ENCODE data around the gene LIX1L. TPM values are rescaled to one million over a fixed set of nuclear protein-coding genes. Genes with fewer than 3 reads are reported as not detected.

The LIX1L gene
- total and polyA plus RNA-seq, 2 of the 13 experiments (the other 11 are each of a cell fraction or from before 2014, with no cell fraction given): 8.1 to 24.9 TPM

DNA sequence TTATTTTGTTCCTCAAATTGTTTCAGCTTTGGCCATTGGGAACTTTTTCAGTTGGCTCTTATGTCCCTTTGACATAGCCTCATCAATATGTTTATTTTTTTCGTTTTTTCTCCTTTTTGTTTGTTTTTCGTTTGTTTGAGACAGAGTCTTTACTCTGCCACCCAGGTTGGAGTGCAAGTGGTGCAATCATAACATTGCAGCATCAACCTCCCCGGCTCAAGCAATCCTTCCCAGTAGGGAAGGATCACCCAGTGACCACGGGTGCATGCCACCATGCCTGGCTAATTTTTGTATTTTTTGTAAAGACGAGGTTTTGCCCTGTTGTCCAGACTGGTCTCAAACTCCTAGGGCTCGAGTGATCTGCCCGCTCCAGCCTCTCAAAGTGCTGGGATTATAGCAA is 14.8 kb upstream of the LIX1L start (continued):
- TF ChIP-seq, protein P1, sequence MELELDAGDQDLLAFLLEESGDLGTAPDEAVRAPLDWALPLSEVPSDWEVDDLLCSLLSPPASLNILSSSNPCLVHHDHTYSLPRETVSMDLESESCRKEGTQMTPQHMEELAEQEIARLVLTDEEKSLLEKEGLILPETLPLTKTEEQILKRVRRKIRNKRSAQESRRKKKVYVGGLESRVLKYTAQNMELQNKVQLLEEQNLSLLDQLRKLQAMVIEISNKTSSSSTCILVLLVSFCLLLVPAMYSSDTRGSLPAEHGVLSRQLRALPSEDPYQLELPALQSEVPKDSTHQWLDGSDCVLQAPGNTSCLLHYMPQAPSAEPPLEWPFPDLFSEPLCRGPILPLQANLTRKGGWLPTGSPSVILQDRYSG (CRISPR knock-in tag; IDR thresholded peaks at IDR 0.05): no peak
- TF ChIP-seq, protein P2, sequence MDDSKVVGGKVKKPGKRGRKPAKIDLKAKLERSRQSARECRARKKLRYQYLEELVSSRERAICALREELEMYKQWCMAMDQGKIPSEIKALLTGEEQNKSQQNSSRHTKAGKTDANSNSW (CRISPR knock-in tag; IDR thresholded peaks at IDR 0.05; ENCODE audit: borderline replicate concordance): no peak
- TF ChIP-seq, protein P3, sequence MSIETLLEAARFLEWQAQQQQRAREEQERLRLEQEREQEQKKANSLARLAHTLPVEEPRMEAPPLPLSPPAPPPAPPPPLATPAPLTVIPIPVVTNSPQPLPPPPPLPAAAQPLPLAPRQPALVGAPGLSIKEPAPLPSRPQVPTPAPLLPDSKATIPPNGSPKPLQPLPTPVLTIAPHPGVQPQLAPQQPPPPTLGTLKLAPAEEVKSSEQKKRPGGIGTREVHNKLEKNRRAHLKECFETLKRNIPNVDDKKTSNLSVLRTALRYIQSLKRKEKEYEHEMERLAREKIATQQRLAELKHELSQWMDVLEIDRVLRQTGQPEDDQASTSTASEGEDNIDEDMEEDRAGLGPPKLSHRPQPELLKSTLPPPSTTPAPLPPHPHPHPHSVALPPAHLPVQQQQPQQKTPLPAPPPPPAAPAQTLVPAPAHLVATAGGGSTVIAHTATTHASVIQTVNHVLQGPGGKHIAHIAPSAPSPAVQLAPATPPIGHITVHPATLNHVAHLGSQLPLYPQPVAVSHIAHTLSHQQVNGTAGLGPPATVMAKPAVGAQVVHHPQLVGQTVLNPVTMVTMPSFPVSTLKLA (IDR thresholded peaks at IDR 0.05): 0 out of 2 replicates have a peak, but pooled peaks have one; percentile 12
- no peak for TF ChIP-seq ZBTB38 (CRISPR knock-in tag; IDR thresholded peaks at IDR 0.05)
- no peak for TF ChIP-seq ZNF224 (CRISPR knock-in tag; IDR thresholded peaks at IDR 0.05)
- peak; percentile 78; the same call in 1 of the 2 replicates for TF ChIP-seq FOXK1 (CRISPR knock-in tag; IDR thresholded peaks at IDR 0.05; ENCODE audit: borderline replicate concordance, low read depth)
- TF ChIP-seq ZC3H13 (CRISPR knock-in tag; IDR thresholded peaks at IDR 0.05): no peak
- peak in 1 of 2 experiments; percentile 66; a peak in 2 of 4 replicates for TF ChIP-seq EP300 (IDR thresholded peaks at IDR 0.05; ENCODE audit: low read depth in 2 of 2, low read length in 2 of 2)
- peak; percentile 54; the same call in 1 of the 2 replicates for TF ChIP-seq EP300 (CRISPR knock-in tag; IDR thresholded peaks at IDR 0.05; ENCODE audit: borderline replicate concordance)
- TF ChIP-seq, protein P4, sequence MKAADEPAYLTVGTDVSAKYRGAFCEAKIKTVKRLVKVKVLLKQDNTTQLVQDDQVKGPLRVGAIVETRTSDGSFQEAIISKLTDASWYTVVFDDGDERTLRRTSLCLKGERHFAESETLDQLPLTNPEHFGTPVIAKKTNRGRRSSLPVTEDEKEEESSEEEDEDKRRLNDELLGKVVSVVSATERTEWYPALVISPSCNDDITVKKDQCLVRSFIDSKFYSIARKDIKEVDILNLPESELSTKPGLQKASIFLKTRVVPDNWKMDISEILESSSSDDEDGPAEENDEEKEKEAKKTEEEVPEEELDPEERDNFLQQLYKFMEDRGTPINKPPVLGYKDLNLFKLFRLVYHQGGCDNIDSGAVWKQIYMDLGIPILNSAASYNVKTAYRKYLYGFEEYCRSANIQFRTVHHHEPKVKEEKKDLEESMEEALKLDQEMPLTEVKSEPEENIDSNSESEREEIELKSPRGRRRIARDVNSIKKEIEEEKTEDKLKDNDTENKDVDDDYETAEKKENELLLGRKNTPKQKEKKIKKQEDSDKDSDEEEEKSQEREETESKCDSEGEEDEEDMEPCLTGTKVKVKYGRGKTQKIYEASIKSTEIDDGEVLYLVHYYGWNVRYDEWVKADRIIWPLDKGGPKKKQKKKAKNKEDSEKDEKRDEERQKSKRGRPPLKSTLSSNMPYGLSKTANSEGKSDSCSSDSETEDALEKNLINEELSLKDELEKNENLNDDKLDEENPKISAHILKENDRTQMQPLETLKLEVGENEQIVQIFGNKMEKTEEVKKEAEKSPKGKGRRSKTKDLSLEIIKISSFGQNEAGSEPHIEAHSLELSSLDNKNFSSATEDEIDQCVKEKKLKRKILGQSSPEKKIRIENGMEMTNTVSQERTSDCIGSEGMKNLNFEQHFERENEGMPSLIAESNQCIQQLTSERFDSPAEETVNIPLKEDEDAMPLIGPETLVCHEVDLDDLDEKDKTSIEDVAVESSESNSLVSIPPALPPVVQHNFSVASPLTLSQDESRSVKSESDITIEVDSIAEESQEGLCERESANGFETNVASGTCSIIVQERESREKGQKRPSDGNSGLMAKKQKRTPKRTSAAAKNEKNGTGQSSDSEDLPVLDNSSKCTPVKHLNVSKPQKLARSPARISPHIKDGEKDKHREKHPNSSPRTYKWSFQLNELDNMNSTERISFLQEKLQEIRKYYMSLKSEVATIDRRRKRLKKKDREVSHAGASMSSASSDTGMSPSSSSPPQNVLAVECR (CRISPR knock-in tag; IDR thresholded peaks at IDR 0.05; ENCODE audit: borderline replicate concordance): no peak; the same call in 1 of the 2 replicates
- TF ChIP-seq, protein P5, sequence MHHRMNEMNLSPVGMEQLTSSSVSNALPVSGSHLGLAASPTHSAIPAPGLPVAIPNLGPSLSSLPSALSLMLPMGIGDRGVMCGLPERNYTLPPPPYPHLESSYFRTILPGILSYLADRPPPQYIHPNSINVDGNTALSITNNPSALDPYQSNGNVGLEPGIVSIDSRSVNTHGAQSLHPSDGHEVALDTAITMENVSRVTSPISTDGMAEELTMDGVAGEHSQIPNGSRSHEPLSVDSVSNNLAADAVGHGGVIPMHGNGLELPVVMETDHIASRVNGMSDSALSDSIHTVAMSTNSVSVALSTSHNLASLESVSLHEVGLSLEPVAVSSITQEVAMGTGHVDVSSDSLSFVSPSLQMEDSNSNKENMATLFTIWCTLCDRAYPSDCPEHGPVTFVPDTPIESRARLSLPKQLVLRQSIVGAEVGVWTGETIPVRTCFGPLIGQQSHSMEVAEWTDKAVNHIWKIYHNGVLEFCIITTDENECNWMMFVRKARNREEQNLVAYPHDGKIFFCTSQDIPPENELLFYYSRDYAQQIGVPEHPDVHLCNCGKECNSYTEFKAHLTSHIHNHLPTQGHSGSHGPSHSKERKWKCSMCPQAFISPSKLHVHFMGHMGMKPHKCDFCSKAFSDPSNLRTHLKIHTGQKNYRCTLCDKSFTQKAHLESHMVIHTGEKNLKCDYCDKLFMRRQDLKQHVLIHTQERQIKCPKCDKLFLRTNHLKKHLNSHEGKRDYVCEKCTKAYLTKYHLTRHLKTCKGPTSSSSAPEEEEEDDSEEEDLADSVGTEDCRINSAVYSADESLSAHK (CRISPR knock-in tag; IDR thresholded peaks at IDR 0.05; ENCODE audit: borderline replicate concordance): no peak
- no peak for TF ChIP-seq ZNF367 (CRISPR knock-in tag; IDR thresholded peaks at IDR 0.05; ENCODE audit: borderline replicate concordance)
- no peak for TF ChIP-seq SATB2 (CRISPR knock-in tag; IDR thresholded peaks at IDR 0.05)
- no peak for TF ChIP-seq ZFY (CRISPR knock-in tag; IDR thresholded peaks at IDR 0.05)
- TF ChIP-seq SIN3B (IDR thresholded peaks at IDR 0.05; ENCODE audit: low read length): no peak
- no peak for TF ChIP-seq ZNF543 (CRISPR knock-in tag; IDR thresholded peaks at IDR 0.05)
- TF ChIP-seq NAIF1 (CRISPR knock-in tag; IDR thresholded peaks at IDR 0.05; ENCODE audit: borderline replicate concordance): no peak
- TF ChIP-seq ZNF501 (CRISPR knock-in tag; IDR thresholded peaks at IDR 0.05): no peak
- TF ChIP-seq SOX13 (IDR thresholded peaks at IDR 0.05): no peak
- peak in 1 of 2 experiments; percentile 73; a peak in 1 of 4 replicates for TF ChIP-seq SOX13 (CRISPR knock-in tag; conservative IDR thresholded peaks at IDR 0.05 in 1 of 2, IDR thresholded peaks at IDR 0.05 in 1 of 2)
- TF ChIP-seq PHF21A (CRISPR knock-in tag; IDR thresholded peaks at IDR 0.05): 0 out of 2 replicates have a peak, but pooled peaks have one; percentile 31
- TF ChIP-seq ZNF253 (CRISPR knock-in tag; IDR thresholded peaks at IDR 0.05; ENCODE audit: borderline replicate concordance): no peak

Data from HepG2 (cell line).